Neural cell (in vitro differentiated cells): ENCODE results near the gene PTPN22.

ENCODE experiments used
- CTCF ChIP-seq: fragments of 450-650 bp; IDR thresholded peaks from 2 replicates; pipeline ENCODE4 v1.5.1; 2014; ENCODE audit warnings: antibody characterized with exemption, mild to moderate bottlenecking, moderate library complexity; ENCODE audit not compliant: poor library complexity, severe bottlenecking
- EP300 ChIP-seq: fragments of 450-650 bp; conservative IDR thresholded peaks from 2 replicates; pipeline ENCODE4 v1.6.1; 2014; ENCODE audit warnings: antibody characterized with exemption, mild to moderate bottlenecking, moderate library complexity; ENCODE audit not compliant: poor library complexity, severe bottlenecking
- EZH2 ChIP-seq: fragments of 200-600, 300-800 bp; shearing (Covaris generic), sonication (generic); IDR thresholded peaks from 2 replicates; pipeline ENCODE4 v1.6.1; 2014; ENCODE audit warnings: antibody characterized with exemption, low read length, borderline replicate concordance, mild to moderate bottlenecking; ENCODE audit not compliant: insufficient read depth, poor library complexity, severe bottlenecking
- MXI1 ChIP-seq: fragments of 450-650 bp; conservative IDR thresholded peaks from 2 replicates; pipeline ENCODE4 v1.6.1; 2014; ENCODE audit warnings: antibody characterized with exemption, mild to moderate bottlenecking; ENCODE audit not compliant: poor library complexity, severe bottlenecking
- POLR2AphosphoS5 ChIP-seq: IDR thresholded peaks from 2 replicates; pipeline ENCODE4 v1.6.1; 2012
- RAD21 ChIP-seq: fragments of 450-650 bp; conservative IDR thresholded peaks from 2 replicates; pipeline ENCODE4 v1.6.1; 2014; ENCODE audit warnings: antibody characterized with exemption, mild to moderate bottlenecking, moderate library complexity
- REST ChIP-seq: IDR thresholded peaks from 2 replicates; pipeline ENCODE4 v1.6.1; 2012; ENCODE audit warnings: borderline replicate concordance
- SMC3 ChIP-seq: fragments of 450-650 bp; conservative IDR thresholded peaks from 2 replicates; pipeline ENCODE4 v1.6.1; 2014; ENCODE audit warnings: antibody characterized with exemption, mild to moderate bottlenecking, moderate library complexity; ENCODE audit not compliant: poor library complexity
- TAF1 ChIP-seq: IDR thresholded peaks from 2 replicates; pipeline ENCODE4 v1.6.1; 2012; ENCODE audit warnings: low read depth

- TF ChIP-seq REST (no peak), EP300 (no peak), CTCF (no peak), EZH2 (no peak), TAF1 (no peak), POLR2AphosphoS5 (no peak), MXI1 (no peak), SMC3 (no peak), RAD21 (no peak)
These were observed 41.2 kb upstream of the PTPN22 start for GRCh38 chr1:113912594-113913311.
